Activated naive CD4-positive, alpha-beta T cell treated with anti-CD3 and anti-CD28 coated beads, Interleukin-2, amount 50 U/mL, for 72 hours (primary cell): ENCODE measurements around the gene SPAST. TPM values are rescaled to one million over a fixed set of nuclear protein-coding genes. Genes with fewer than 3 reads are reported as not detected.
"Not testable (repeated sequence)": the region's sequence is repeated elsewhere in the genome, so short reads cannot be mapped to it uniquely, and the experiment has no call there.

Source experiments
- ATAC-seq, 2 donors: fragments of 150-1000 bp; cut with Tn5 transposase; 2 replicates each; pipeline ENCODE4 v1.10.0; 2021; ENCODE audit warnings: mild to moderate bottlenecking in 2 of 2, moderate library complexity in 2 of 2
- DNase-seq, 2 donors: peaks; one replicate each; pipeline ENCODE4 v3.0.0; 2021 to 2022; ENCODE audit warnings: low spot score in 2 of 2
- H3K27ac Mint-ChIP-seq, 2 donors: one replicate each; pipeline ENCODE4 v1.8.0; 2022; ENCODE audit warnings: mild to moderate bottlenecking in 2 of 2, mixed read lengths in 2 of 2
- H3K36me3 Mint-ChIP-seq, 2 donors: one replicate each; pipeline ENCODE4 v1.8.0; 2022; ENCODE audit warnings: mixed read lengths in 2 of 2
- H3K9me3 Mint-ChIP-seq, 2 donors: one replicate each; pipeline ENCODE4 v1.8.0; 2022; ENCODE audit warnings: mixed read lengths in 2 of 2
- total RNA-seq, 2 donors: library from RNA; stranded (reverse); gene quantifications; one replicate each; pipeline ENCODE4 v1.2.3, GENCODE V29; 2022

SPAST gene
- total RNA-seq, 2 donors from 2014 or later = 15.8 to 16.3 TPM

DNA sequence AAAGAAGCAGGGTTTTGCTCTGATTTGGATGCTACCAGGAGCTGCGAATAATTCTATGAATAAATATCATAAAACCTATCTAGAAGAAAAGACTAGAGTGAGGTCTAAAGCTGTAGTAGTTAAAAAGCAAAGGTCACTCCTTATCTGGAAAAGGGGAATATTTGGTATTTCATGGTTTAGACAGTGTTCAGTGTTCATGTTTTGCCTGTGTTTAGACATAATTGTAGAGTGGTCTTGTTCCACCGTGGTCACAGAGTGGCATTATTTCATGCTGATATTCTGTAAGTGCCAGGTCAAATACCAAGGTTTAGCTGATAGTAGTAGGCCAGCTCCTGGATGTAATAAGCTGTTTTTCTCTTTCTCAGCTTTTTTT, 10.8 kb downstream of the SPAST start:
- Mint-ChIP-seq H3K9me3 (no peaks in the 10 kb centered on the region), H3K36me3 (no peaks in the 10 kb centered on the region), H3K27ac (no peak overlapping the region)
- DNase-seq (no peak), ATAC-seq (no peak)

DNA sequence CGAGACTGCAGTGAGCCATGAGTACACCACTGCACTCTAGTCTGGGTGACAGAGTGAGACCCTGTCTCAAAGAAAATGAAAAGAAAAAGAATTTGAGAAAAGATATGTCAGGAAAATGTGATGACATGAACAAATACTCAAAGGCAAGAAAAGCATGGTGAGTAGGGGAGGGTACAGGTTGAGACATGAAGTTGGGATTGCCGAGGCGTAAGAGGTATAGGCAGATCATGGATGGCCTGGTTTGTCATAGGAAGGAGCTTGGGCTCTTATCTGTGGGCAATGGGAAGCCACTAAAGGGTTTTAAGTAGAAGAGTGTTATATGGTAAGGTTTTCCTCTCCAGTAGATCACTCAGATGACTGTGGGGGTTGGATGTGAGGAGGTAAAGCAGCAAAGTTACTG, 32.3 kb downstream of the SPAST start:
- Mint-ChIP-seq H3K27ac (peak overlapping the region in 1 of 2 donors; percentile 54), H3K36me3 (peaks cover 0 to 10% of the 10 kb centered on the region in 2 donors), H3K9me3 (no peaks in the 10 kb centered on the region)
- no peak for DNase-seq
- ATAC-seq = no peak

DNA sequence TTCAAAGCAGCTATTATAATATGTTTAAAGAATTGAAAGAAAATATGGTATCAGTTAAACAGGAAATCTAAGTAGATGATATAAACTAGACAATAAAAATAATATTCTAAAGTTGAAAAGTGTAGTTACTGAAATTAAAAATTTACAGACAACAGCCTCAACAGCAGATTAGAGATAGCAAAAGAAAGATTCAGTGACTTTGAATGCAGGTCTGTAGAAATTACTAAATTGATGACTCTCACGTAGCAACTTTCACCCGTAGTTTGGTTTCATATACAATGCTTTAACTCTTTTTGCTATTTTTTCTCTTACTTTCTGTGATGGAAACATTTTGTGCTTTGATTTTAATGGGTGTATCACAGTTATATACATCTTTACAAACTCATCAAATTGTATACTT, 44.8 kb downstream of the SPAST start:
- Mint-ChIP-seq H3K9me3 (peaks cover 0 to 8% of the 10 kb centered on the region in 2 donors), H3K27ac (no peak overlapping the region), H3K36me3 (peaks cover 28 to 31% of the 10 kb centered on the region in 2 donors)
- ATAC-seq (no peak), DNase-seq (no peak)

DNA sequence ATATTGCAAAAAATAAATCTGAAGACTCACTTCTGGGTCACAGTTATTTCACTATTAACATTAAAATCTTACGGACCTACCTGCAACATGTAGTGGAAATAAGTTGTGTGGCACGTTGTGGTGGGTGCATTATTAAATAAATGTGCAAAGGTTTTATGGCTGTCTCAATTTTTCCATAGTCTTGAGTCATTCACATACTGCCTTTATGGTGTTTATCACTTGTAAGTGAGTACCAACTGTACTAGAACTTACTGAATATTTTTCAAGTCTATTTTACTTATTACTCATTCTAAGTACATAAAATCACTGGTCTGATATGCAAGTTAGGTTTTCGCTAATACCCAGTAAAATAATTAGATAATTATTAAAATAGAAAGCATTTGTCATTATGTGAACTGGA, 54.7 kb downstream of the SPAST start:
- Mint-ChIP-seq H3K27ac (no peak overlapping the region), H3K36me3 (peaks cover 4 to 5% of the 10 kb centered on the region in 2 donors), H3K9me3 (no peaks in the 10 kb centered on the region)
- ATAC-seq = peak in 1 of 2 donors; percentile 48
- no peak for DNase-seq

DNA sequence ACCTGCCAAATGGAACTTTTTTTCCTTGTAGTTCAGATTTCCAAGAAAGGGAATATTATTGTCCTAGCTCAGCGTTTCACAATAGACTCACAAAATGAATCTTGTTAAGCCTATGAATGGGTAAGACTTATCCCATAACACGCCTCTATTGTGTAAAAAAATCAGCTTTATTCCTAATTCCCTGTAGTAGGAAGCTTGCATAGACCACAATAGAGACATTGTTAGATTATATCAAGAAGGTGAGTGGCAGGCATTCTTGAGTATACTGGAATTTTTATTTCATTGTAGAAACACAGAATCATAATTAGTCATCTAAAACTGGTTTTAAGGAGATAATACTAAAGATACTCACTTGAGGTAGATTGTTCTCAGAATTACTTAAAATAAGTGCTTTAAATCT, 55.8 kb downstream of the SPAST start:
- no peak for DNase-seq
- H3K9me3 Mint-ChIP-seq = no peaks in the 10 kb centered on the region
- no peak overlapping the region for H3K27ac Mint-ChIP-seq
- peaks cover 4 to 12% of the 10 kb centered on the region in 2 donors for H3K36me3 Mint-ChIP-seq
- ATAC-seq = no peak

DNA sequence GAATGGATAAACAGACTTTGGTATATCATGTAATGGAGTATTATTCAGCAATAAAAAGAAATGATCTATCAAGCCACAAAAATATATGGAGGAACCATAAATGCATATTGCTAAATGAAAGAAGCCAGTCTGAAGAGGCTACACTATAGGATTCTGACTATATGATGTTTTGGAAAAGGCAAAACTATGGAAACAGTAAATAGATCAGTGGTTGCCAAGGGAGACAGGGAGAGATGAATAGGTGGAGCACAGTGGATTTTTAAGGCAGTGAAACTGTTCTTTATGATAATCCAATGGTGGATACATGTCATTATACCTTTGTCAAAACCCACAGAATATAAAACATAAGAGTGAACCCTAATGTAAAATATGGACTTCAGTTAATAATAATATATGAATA, 61.3 kb downstream of the SPAST start:
- peaks cover 4 to 16% of the 10 kb centered on the region in 2 donors for H3K36me3 Mint-ChIP-seq
- H3K27ac Mint-ChIP-seq = no peak overlapping the region
- no peaks in the 10 kb centered on the region for H3K9me3 Mint-ChIP-seq
- DNase-seq = no peak
- ATAC-seq = no peak

DNA sequence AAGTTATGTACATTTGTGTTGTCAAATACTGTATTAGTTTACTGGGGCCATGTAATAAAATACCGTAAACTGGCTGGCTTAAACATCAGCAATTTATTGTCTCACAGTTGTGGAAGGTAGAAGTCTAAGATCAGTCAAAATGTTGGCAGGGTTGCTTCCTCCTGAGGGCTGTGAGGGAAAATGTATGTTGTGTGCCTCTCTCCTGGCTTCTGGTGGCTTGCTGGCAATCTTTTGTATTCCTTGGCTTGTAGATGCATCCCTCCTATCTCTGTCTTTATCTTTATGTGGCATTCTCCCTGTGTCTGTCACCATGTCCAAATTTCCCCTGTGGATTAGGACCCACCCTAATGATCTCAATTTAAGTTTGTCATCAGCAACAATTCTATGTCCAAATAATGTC, 65.3 kb downstream of the SPAST start:
- Mint-ChIP-seq H3K9me3 (no peaks in the 10 kb centered on the region), H3K27ac (no peak overlapping the region), H3K36me3 (peaks cover 0 to 7% of the 10 kb centered on the region in 2 donors)
- ATAC-seq (no peak), DNase-seq (no peak)

DNA sequence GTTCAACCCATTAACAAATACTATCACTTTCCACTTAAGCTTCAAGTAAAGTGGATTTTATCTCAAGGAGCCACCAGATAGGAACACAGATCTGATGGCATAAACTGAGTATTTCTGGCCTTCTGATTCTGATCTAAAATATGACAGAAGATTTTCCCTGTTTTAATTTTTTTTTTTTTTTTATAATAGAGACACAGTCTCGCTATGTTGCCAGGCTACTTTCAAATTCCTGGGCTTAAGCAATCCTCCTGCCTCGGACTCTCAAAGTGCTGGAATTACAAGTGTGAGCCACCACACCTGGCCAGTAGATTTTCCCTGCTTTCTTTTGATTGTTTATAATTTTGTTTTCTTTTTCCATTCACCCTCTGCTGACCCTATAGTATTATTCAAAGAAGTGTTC, 65.7 kb downstream of the SPAST start:
- ATAC-seq = no peak
- H3K27ac Mint-ChIP-seq = no peak overlapping the region
- H3K9me3 Mint-ChIP-seq = no peaks in the 10 kb centered on the region
- H3K36me3 Mint-ChIP-seq = peaks cover 0 to 4% of the 10 kb centered on the region in 2 donors
- no peak for DNase-seq

DNA sequence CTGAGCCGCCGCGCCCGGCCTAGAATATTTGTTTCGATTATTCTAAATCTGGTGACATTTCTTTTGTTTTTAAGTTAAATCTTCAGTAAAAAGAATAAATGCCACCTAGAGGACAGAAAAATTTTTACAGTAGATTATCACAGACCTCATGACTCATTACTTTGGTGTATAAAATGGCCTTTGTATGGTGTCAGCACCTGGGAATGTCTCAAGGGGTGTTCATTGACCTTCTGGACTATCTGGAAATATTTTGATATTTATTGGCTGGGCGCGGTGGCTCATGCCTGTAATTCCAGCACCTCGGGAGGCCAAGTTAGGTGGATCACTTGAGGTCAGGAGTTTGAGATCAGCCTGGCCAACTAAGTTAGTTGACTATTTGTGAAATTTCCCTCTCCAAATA, 72.1 kb downstream of the SPAST start:
- DNase-seq (no peak), ATAC-seq (peak in 1 of 2 donors; percentile 59)
- H3K27ac Mint-ChIP-seq = no peak overlapping the region
- H3K36me3 Mint-ChIP-seq = no peaks in the 10 kb centered on the region
- H3K9me3 Mint-ChIP-seq = no peaks in the 10 kb centered on the region

DNA sequence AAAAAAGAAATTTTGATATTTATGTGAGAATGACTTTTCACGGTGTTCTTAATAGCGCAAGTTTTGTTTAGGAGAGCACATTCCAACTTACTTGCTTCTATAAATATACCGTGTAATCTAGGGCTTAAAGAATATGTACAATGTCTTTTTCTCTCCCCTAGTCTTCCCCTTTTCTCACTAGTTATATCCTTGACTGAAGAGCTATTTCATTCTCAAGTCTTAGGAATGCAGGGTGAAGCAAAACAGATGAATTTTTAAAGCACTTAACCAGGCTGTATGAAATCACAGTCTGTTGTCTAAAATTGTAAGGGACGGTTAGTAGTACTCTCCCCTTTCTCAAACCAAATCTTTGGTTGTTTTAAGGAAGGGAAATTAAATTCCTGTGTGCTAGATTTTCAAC, 72.7 kb downstream of the SPAST start:
- DNase-seq (no peak), ATAC-seq (no peak)
- no peaks in the 10 kb centered on the region for H3K36me3 Mint-ChIP-seq
- H3K9me3 Mint-ChIP-seq = no peaks in the 10 kb centered on the region
- no peak overlapping the region for H3K27ac Mint-ChIP-seq

DNA sequence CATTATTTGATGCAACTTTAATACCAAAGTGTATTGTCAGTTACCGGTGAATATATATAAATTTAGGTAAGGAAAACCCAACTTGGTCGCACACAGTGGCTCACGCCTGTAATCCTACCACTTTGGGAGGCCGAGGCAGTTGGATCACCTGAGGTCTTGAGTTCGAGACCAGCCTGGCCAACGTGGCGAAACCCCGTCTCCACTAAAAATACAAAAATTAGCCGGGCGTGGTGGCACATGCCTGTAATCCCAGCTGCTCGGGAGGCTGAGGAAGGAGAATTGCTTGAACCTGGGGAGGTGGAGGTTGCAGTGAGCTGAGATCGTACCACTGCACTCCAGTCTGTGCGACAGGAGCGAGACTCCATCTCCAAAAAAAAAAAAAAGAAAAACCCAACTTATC, 88.2 kb downstream of the SPAST start:
- DNase-seq = not testable (repeated sequence)

DNA sequence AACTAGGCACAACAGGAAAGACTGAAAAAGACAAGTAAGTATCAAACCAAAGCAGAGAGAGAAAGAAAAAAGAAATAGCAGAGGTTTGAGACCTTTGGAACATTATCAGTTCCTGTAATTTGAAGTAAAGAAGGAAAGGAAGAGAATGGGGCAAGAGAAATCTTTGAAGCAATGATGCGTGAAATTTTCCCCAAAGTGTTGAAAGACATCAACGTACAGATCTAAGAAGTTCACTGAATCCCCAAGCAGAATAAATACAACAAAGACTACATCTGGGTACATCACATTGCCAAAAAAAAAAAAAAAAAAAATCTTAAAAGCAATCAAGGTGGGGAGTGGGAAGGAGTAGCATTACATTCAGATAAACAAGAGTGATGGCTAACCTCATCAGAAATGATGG, 96.3 kb downstream of the SPAST start:
- DNase-seq (no peak), ATAC-seq (no peak)
- Mint-ChIP-seq H3K9me3 (peaks cover 0 to 4% of the 10 kb centered on the region in 2 donors), H3K27ac (no peak overlapping the region), H3K36me3 (peaks cover 0 to 13% of the 10 kb centered on the region in 2 donors)

More for the DNA sequence above, 88.2 kb downstream of the SPAST start:
- not testable (repeated sequence) for H3K36me3 Mint-ChIP-seq, H3K9me3 Mint-ChIP-seq, H3K27ac Mint-ChIP-seq, ATAC-seq

DNA sequence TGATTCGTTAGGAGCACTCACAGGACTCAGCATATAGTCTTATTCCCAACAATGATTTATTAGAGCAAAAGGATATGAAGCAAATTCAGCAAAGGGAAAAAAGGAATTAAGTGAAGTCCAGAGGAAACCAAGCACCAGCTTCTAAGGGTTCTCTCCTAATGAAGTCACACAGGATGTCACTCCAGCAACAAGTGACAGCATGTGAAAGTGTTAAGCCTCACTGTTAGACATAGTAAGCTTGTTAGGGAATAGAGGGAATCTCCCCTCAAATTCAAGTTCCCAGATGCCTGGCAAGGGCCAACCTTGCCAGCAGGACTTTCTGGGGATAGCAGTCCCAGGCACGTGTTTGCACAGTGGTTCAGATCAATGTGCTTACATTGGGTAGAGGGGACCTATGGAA, 97.9 kb downstream of the SPAST start:
- Mint-ChIP-seq H3K36me3 (peaks cover 12 to 23% of the 10 kb centered on the region in 2 donors), H3K27ac (no peak overlapping the region), H3K9me3 (peaks cover 0 to 4% of the 10 kb centered on the region in 2 donors)
- ATAC-seq (no peak), DNase-seq (no peak)

DNA sequence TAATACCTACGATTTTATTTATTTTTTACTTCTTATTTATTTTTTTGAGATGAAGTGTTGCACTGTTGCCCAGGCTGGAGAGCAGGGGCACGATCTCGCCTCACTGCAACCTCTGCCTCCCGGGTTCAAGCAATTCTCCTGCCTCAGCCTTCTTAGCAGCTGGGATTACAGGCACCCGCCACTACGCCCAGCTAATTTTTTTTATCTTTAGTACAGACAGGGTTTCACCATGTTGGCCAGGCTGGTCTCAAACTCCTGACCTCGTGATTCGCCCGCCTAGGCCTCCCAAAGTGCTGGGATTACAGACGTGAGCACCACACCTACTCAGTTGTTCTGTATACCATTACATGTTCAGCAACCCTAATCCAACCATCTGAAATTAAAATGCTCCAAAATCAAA, 100.9 kb downstream of the SPAST start:
- H3K9me3 Mint-ChIP-seq, ATAC-seq, DNase-seq: not testable (repeated sequence)
- Mint-ChIP-seq H3K36me3 (peaks cover 24 to 38% of the 10 kb centered on the region in 2 donors), H3K27ac (peak overlapping the region in 1 of 2 donors; percentile 99)

DNA sequence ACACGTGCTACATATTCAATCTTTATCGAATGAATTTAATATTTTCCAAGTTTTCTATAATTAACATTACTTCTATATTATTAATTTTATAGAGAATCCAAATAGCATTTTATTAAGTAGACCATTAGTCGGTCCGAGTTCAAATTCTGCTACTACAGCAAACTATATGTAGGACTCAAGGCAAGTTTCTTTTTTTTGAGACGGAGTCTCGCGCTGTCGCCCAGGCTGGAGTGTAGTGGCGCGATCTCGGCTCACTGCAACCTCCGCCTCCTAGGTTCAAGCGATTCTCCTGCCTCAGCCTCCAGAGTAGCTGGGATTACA, 101.6 kb downstream of the SPAST start:
- Mint-ChIP-seq H3K27ac (peak overlapping the region; percentile 99), H3K36me3 (peaks cover 24 to 32% of the 10 kb centered on the region in 2 donors)
- DNase-seq, H3K9me3 Mint-ChIP-seq: not testable (repeated sequence)
- ATAC-seq = peak; percentile 16 to 30

DNA sequence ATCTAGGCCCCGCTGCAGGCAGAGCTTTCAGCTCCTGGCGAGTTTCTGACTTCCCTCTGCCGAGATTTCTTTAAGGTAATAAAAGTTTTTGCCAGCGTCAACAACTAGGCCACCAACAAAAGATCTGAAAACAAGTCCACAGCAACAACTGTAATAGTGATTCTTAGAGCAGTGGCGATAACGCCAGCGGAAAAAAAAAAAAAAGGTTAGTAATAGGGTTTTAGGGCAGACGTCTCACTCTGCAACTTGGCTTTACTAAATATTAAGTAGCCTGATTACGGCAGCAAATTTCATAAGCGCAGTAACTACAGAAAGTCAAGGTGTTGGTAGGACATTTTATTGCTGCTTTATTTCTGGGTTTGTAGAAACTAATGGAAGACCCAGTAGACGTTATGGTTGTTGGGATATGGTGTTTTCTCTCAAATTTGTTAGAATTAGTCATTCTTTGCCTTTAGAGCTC, 102.8 kb downstream of the SPAST start:
- peak in 1 of 2 donors; percentile 1 for ATAC-seq
- H3K36me3 Mint-ChIP-seq = peaks cover 24 to 40% of the 10 kb centered on the region in 2 donors
- DNase-seq = no peak
- H3K27ac Mint-ChIP-seq = peak overlapping the region; percentile 99
- peaks cover 0 to 4% of the 10 kb centered on the region in 2 donors for H3K9me3 Mint-ChIP-seq

DNA sequence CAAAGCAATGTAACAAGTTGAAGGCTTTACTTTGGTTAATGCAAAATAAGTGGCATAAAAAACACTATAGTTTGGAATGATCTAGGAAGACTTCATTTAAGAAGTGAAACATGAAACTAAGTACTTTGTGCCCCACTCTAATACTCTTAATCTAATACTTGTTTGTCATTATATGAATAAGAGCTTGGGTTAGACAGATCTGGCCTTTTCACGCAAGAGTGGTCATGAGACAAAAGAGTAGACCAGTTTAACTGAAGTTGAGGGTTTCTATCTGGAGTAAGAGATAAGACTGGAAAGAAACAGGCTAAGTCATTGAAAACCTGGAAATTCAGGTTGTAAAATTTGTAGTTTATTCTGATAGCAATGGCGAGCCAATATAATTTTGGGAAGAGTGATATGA, 105.2 kb downstream of the SPAST start:
- DNase-seq = no peak
- peaks cover 0 to 4% of the 10 kb centered on the region in 2 donors for H3K9me3 Mint-ChIP-seq
- ATAC-seq = no peak
- no peak overlapping the region for H3K27ac Mint-ChIP-seq
- H3K36me3 Mint-ChIP-seq = peaks cover 34 to 57% of the 10 kb centered on the region in 2 donors

DNA sequence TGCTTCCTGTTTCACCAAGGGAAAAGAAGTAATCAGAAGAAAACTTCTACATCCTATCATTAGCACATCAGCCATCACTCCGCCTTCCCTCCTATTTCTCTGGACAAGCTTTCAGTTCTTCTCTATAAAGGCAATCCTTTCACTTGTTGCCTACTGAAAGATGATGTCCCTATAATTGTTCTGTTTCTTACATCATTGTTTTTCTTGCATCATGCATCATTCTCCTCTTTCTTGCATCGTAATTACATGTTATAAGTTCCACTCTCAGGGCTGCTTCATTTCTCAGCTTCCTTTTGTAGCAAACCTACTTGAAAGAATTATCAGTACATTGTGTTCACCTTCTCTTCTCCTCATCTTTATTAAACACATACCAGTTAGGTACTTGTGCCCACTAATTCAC, 109.5 kb downstream of the SPAST start:
- no peak overlapping the region for H3K27ac Mint-ChIP-seq
- ATAC-seq (no peak), DNase-seq (no peak)
- H3K36me3 Mint-ChIP-seq = peaks cover 20 to 38% of the 10 kb centered on the region in 2 donors
- H3K9me3 Mint-ChIP-seq = peaks cover 0 to 4% of the 10 kb centered on the region in 2 donors

DNA sequence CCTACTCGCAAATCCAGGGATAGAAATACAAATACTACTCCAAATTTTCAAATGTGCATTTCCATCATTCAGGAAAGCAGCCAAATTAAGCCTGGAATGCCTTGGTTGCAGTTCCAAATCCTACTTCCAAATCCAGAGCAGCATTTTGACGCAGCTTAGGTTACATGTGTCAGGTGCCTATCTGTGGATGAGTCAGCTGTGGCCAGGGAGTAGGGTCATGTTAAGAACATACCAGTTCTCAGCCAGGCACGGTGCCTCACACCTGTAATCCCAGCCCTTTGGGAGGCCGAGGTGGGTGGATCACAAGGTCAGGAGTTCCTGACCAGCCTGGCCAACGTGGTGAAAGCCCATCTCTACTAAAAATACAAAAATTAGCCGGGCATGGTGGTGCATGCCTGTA, 119.3 kb downstream of the SPAST start:
- Mint-ChIP-seq H3K27ac (no peak overlapping the region), H3K36me3 (peaks cover under 1 to 5% of the 10 kb centered on the region in 2 donors), H3K9me3 (no peaks in the 10 kb centered on the region)
- ATAC-seq = no peak
- DNase-seq = no peak
